D341Med (cell line): ENCODE measurements around the gene HPCA.
A peak's percentile ranks its signal among the peaks of the same experiment; 100 is the strongest.
"Not testable (repeated sequence)": the region's sequence is repeated elsewhere in the genome, so short reads cannot be mapped to it uniquely, and the experiment has no call there.

Experiments
- DNase-seq: peaks from one replicate; pipeline ENCODE4 v3.0.0; 2012; ENCODE audit warnings: low spot score

Gene HPCA

GRCh38 chr1:32902535-32902920 lies 16.2 kb downstream of the HPCA start:
- DNase-seq = no peak

- no peak for DNase-seq
These were observed 17.9 kb downstream of the HPCA start for GRCh38 chr1:32903991-32904785.

GRCh38 chr1:32904797-32905196 lies 18.5 kb downstream of the HPCA start:
- no peak for DNase-seq

GRCh38 chr1:32905588-32905987 lies 19.3 kb downstream of the HPCA start:
- not testable (repeated sequence) for DNase-seq

- no peak for DNase-seq
These were observed 20.4 kb downstream of the HPCA start for GRCh38 chr1:32906654-32907053.

GRCh38 chr1:32907435-32907834 lies 21.1 kb downstream of the HPCA start:
- DNase-seq = no peak

GRCh38 chr1:32910319-32910718 lies 24.0 kb downstream of the HPCA start:
- no peak for DNase-seq

- DNase-seq = no peak
These were observed 29.7 kb downstream of the HPCA start for GRCh38 chr1:32915766-32916706.

GRCh38 chr1:32917521-32917920 lies 31.2 kb downstream of the HPCA start:
- no peak for DNase-seq

GRCh38 chr1:32918179-32918578 lies 31.9 kb downstream of the HPCA start:
- no peak for DNase-seq

GRCh38 chr1:32919811-32920733 lies 33.8 kb downstream of the HPCA start:
- no peak for DNase-seq

GRCh38 chr1:32920833-32921232 lies 34.5 kb downstream of the HPCA start:
- DNase-seq = no peak

GRCh38 chr1:32924881-32925344 lies 38.6 kb downstream of the HPCA start:
- no peak for DNase-seq

GRCh38 chr1:32925403-32926162 lies 39.3 kb downstream of the HPCA start:
- peak; percentile 72 for DNase-seq

- no peak for DNase-seq
These were observed 40.3 kb downstream of the HPCA start for GRCh38 chr1:32926562-32926961.

GRCh38 chr1:32927441-32927840 lies 41.1 kb downstream of the HPCA start:
- DNase-seq = no peak

GRCh38 chr1:32928285-32928684 lies 42.0 kb downstream of the HPCA start:
- DNase-seq = no peak

- no peak for DNase-seq
These were observed 42.4 kb downstream of the HPCA start for GRCh38 chr1:32928715-32929114.

- no peak for DNase-seq
These were observed 43.1 kb downstream of the HPCA start for GRCh38 chr1:32929366-32929765.

- DNase-seq = no peak
These were observed 45.5 kb downstream of the HPCA start for GRCh38 chr1:32931760-32932159.

GRCh38 chr1:32933742-32934322 lies 47.5 kb downstream of the HPCA start:
- no peak for DNase-seq
